Measurements from ENCODE around the gene GRID2. TPM values are rescaled to one million over a fixed set of nuclear protein-coding genes. Genes with fewer than 3 reads are reported as not detected.

The GRID2 gene
- total and polyA plus RNA-seq, 2 of the 4 experiments (the other 2 are of a cell fraction), result under 0.01 TPM; not detected in 1

DNA sequence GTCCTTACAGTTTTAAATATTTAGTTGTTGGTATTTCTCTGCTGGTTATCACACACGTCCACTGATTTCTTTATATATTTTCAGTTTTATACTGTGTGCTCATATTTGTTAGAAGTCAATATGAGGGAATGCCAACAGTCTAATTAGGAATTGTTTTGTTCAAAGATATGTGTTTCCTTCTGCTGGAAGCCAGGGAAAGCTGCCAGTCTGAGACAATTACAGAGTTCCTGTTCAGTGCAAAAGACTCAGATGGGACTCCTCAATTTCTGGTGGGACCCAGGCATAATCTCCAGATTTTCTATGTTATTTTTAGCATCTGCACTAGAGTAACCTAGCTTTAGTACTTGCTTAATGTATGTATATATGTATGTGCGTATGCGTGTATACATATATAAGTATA lies 486.0 kb downstream of the GRID2 start:
- no TSS peak for BruUV-seq (replicated peaks)
- H3K9me1 ChIP-seq (ENCODE audit: insufficient read depth, low read length), result no peaks in the 10 kb centered on the region
- no peak overlapping the region for H3K4me3 ChIP-seq (ENCODE audit: insufficient read depth, low read depth, low read length)
- no CpG with 5 or more reads among the region's 3 CpGs for WGBS, 2 experiments (ENCODE audit: extremely low coverage in 2 of 2, insufficient read length in 1 of 2)
- no peak overlapping the region for H3K56ac ChIP-seq (ENCODE audit: extremely low read depth, insufficient read depth, low read length)
- no peak overlapping the region for H2BK20ac ChIP-seq (ENCODE audit: low read depth, low read length)
- POLR2A ChIA-PET (ENCODE audit: unreplicated experiment), result no interaction called here
- H4K8ac ChIP-seq (ENCODE audit: low read depth in 2 of 2, low read length in 2 of 2), result no peak overlapping the region
- no peaks in the 10 kb centered on the region for H3K36me3 ChIP-seq (ENCODE audit: control insufficient read depth, insufficient read depth, low read length)
- H3K23ac ChIP-seq (ENCODE audit: low read depth, low read length), result no peak overlapping the region
- no peak overlapping the region for H3K18ac ChIP-seq (ENCODE audit: low read depth, low read length)
- no peak overlapping the region for H3K9ac ChIP-seq (ENCODE audit: low read depth, low read length)
- no peak overlapping the region for H4K91ac ChIP-seq (ENCODE audit: insufficient read depth, low read depth, low read length)
- dilution Hi-C loops (cut with HindIII; ENCODE audit: low sequenced_read_pairs, unreplicated experiment) (no loop called here), intact Hi-C loops (cut with micrococcal nuclease) (no loop called here), in situ Hi-C loops (cut with MboI; ENCODE audit: low sequenced_read_pairs) (no loop called here)
- no peak overlapping the region for H2AK9ac ChIP-seq (replicated peaks; ENCODE audit: low read depth, low read length, poor library complexity)
- H2AFZ ChIP-seq (replicated peaks; ENCODE audit: low read length, poor library complexity), result no peak overlapping the region
- no peaks in the 10 kb centered on the region for H3K4me1 ChIP-seq (ENCODE audit: control insufficient read depth, insufficient read depth, low read length)
- H3K27me3 ChIP-seq (ENCODE audit: control insufficient read depth, insufficient read depth, low read length), result no peaks in the 10 kb centered on the region
- no peaks in the 10 kb centered on the region for H3K79me1 ChIP-seq (ENCODE audit: low read depth in 1 of 2, low read length in 2 of 2)
- no peak overlapping the region for H4K5ac ChIP-seq (ENCODE audit: low read depth, low read length)
- no peaks in the 10 kb centered on the region for H3K9me3 ChIP-seq (ENCODE audit: control insufficient read depth, insufficient read depth, low read length)
- H3K4ac ChIP-seq (ENCODE audit: low read depth, low read length), result no peak overlapping the region
- H2AK5ac ChIP-seq (ENCODE audit: low read depth, low read length), result no peak overlapping the region
- no peak overlapping the region for H2BK5ac ChIP-seq (ENCODE audit: low read depth, low read length, poor library complexity, severe bottlenecking)
- no peaks in the 10 kb centered on the region for H4K20me1 ChIP-seq (ENCODE audit: insufficient read depth, low read length)
- TF ChIP-seq SMC3 (IDR thresholded peaks at IDR 0.05; ENCODE audit: low read depth, low read length) (no peak), MAZ (IDR thresholded peaks at IDR 0.05; ENCODE audit: borderline replicate concordance, low read depth, low read length) (no peak), BHLHE40 (IDR thresholded peaks at IDR 0.05; ENCODE audit: low read depth, low read length) (no peak), MXI1 (IDR thresholded peaks at IDR 0.05; ENCODE audit: borderline replicate concordance, low read depth, low read length) (no peak), USF2 (IDR thresholded peaks at IDR 0.05; ENCODE audit: low read depth, low read length) (no peak), MAFK (IDR thresholded peaks at IDR 0.05; ENCODE audit: low read depth, low read length) (no peak), CEBPB (IDR thresholded peaks at IDR 0.05; ENCODE audit: low read depth, low read length) (no peak), RCOR1 (IDR thresholded peaks at IDR 0.05; ENCODE audit: insufficient replicate concordance, low read length) (no peak), FOS (IDR thresholded peaks at IDR 0.05; ENCODE audit: low read depth, low read length) (no peak), POLR2A (IDR thresholded peaks at IDR 0.05; ENCODE audit: low read depth, low read length) (no peak), RAD21 (IDR thresholded peaks at IDR 0.05; ENCODE audit: low read length) (no peak), CHD1 (IDR thresholded peaks at IDR 0.05; ENCODE audit: low read depth, low read length) (no peak), NFE2L2 (IDR thresholded peaks at IDR 0.05; ENCODE audit: low read depth, low read length) (no peak), RFX5 (IDR thresholded peaks at IDR 0.05; ENCODE audit: low read depth, low read length) (no peak)
- TF ChIP-seq, protein P1, sequence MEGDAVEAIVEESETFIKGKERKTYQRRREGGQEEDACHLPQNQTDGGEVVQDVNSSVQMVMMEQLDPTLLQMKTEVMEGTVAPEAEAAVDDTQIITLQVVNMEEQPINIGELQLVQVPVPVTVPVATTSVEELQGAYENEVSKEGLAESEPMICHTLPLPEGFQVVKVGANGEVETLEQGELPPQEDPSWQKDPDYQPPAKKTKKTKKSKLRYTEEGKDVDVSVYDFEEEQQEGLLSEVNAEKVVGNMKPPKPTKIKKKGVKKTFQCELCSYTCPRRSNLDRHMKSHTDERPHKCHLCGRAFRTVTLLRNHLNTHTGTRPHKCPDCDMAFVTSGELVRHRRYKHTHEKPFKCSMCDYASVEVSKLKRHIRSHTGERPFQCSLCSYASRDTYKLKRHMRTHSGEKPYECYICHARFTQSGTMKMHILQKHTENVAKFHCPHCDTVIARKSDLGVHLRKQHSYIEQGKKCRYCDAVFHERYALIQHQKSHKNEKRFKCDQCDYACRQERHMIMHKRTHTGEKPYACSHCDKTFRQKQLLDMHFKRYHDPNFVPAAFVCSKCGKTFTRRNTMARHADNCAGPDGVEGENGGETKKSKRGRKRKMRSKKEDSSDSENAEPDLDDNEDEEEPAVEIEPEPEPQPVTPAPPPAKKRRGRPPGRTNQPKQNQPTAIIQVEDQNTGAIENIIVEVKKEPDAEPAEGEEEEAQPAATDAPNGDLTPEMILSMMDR (conservative IDR thresholded peaks at IDR 0.05; ENCODE audit: low read depth, low read length), result no peak
- TF ChIP-seq, protein P2, sequence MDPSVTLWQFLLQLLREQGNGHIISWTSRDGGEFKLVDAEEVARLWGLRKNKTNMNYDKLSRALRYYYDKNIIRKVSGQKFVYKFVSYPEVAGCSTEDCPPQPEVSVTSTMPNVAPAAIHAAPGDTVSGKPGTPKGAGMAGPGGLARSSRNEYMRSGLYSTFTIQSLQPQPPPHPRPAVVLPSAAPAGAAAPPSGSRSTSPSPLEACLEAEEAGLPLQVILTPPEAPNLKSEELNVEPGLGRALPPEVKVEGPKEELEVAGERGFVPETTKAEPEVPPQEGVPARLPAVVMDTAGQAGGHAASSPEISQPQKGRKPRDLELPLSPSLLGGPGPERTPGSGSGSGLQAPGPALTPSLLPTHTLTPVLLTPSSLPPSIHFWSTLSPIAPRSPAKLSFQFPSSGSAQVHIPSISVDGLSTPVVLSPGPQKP (IDR thresholded peaks at IDR 0.05; ENCODE audit: borderline replicate concordance, low read depth, low read length), result no peak
- H2BK120ac ChIP-seq (ENCODE audit: low read depth, low read length), result no peak overlapping the region
- no peak for DNase-seq
- H3K4me2 ChIP-seq (ENCODE audit: low read depth, low read length), result no peak overlapping the region
- CTCF ChIA-PET, result no interaction called here
- no peak for ATAC-seq (ENCODE audit: low read depth)
- no peak overlapping the region for H3K27ac ChIP-seq (ENCODE audit: insufficient read depth, low read length)
- H3K14ac ChIP-seq (replicated peaks; ENCODE audit: low read depth, low read length), result no peak overlapping the region
- no peak overlapping the region for H2BK15ac ChIP-seq (ENCODE audit: low read depth, low read length)
